Suprapubic skin (tissue), 4 donors: ENCODE data around the gene RAB11A. TPM values are rescaled to one million over a fixed set of nuclear protein-coding genes. Genes with fewer than 3 reads are reported as not detected.

Source experiments
- DNase-seq, 2 donors: peaks; one replicate each; pipeline ENCODE4 v3.0.0-alpha.2; 2019; ENCODE audit warnings: low spot score in 2 of 2
- H3K27ac ChIP-seq: fragments of 200-600 bp; sonication (generic); one replicate; pipeline ENCODE4 v1.5.1; 2019
- H3K27me3 ChIP-seq: fragments of 200-600 bp; sonication (generic); one replicate; pipeline ENCODE4 v1.5.1; 2019
- H3K36me3 ChIP-seq: fragments of 200-600 bp; sonication (generic); one replicate; pipeline ENCODE4 v1.5.1; 2019
- H3K4me1 ChIP-seq: fragments of 200-600 bp; sonication (generic); one replicate; pipeline ENCODE4 v1.5.1; 2019
- H3K4me3 ChIP-seq: fragments of 200-600 bp; sonication (generic); one replicate; pipeline ENCODE4 v1.5.1; 2019; ENCODE audit warnings: mild to moderate bottlenecking
- H3K9me3 ChIP-seq: fragments of 200-600 bp; sonication (generic); one replicate; pipeline ENCODE4 v1.5.1; 2019
- EP300 ChIP-seq: sonication (generic); formaldehyde crosslinking; IDR thresholded peaks from one replicate; pipeline ENCODE4 v1.6.1; 2017; ENCODE audit warnings: antibody characterized with exemption
- POLR2A ChIP-seq, 2 donors: fragments of 450-650 bp; IDR thresholded peaks; one replicate each; pipeline ENCODE4 v1.6.1; 2017; ENCODE audit warnings: antibody characterized with exemption in 2 of 2, mild to moderate bottlenecking in 2 of 2, moderate library complexity in 2 of 2
- POLR2AphosphoS5 ChIP-seq, 3 donors: sonication (generic); formaldehyde crosslinking; IDR thresholded peaks; one replicate each; pipeline ENCODE4 v1.6.1; 2017; ENCODE audit warnings: antibody characterized with exemption in 3 of 3
- WGBS: methylation state at CpG from one replicate; pipeline ENCODE4 v1.1.5; 2018; 5-methylcytosine and 5-hydroxymethylcytosine counted together
- total RNA-seq, 4 donors: library from RNA; depleted of rRNA; stranded (reverse); fragments of >200 nt; gene quantifications; one replicate each; pipeline ENCODE4 v1.1.0, GENCODE V29; 2016
- TF ChIP-seq, protein P1 (sequence below), 2 donors: fragments of 200-600 bp in 1 of 2; fragments of 450-650 bp in 1 of 2; sonication (generic) in 1 of 2; IDR thresholded peaks; one replicate each; pipeline ENCODE4 v1.5.1; 2016 to 2019; ENCODE audit warnings: antibody characterized with exemption in 2 of 2, mild to moderate bottlenecking in 1 of 2, moderate library complexity in 1 of 2

The RAB11A gene
- total RNA-seq = 100 to 1,000 TPM; 150 to 650 (median 425) TPM

DNA sequence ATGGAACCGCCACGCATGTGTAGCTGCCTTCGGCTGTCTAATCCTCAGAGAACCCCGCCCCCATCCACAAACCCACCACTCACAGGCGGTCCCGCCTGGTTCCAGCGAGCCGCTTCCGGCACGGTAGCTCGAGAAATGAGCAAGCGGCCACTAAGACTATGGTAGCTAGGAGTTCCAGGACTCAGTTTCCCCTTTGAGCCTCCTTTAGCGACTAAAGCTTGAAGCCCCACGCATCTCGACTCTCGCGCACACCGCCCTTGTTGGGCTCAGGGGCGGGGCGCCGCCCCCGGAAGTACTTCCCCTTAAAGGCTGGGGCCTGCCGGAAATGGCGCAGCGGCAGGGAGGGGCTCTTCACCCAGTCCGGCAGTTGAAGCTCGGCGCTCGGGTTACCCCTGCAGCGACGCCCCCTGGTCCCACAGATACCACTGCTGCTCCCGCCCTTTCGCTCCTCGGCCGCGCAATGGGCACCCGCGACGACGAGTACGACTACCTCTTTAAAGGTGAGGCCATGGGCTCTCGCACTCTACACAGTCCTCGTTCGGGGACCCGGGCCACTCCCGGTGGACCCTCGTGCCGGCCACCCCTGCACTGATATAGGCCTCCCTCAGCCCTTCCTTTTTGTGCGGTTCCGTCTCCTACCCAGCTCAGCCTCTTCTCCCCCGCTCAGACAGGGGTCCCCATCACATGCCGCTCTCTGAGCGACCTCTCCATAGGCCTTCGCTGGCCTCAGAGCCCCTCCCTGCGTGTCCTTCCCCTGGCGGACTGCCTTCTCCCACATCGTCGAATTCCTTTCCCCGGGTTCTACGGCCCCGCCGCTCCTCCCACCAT lies at the start of gene RAB11A:
Gene RAB11A, plus strand, starts transcription at position 366 of the 828 bp plus-strand sequence. Its CDS starts 95 bp downstream, at position 461.
- Histone ChIP-seq H3K36me3 (no peaks in the 10 kb centered on the region), H3K27me3 (no peaks in the 10 kb centered on the region), H3K4me3 (peak within 1 kb of the TSS; percentile 96), H3K9me3 (no peaks in the 10 kb centered on the region), H3K4me1 (peaks cover 33% of the 10 kb centered on the region), H3K27ac (peak within 1 kb of the TSS; percentile 99)
- peak; percentile 97 to 98 for DNase-seq
- WGBS = under 1% methylated on average over 60 of the region's 62 CpGs
- TF ChIP-seq, protein P1, sequence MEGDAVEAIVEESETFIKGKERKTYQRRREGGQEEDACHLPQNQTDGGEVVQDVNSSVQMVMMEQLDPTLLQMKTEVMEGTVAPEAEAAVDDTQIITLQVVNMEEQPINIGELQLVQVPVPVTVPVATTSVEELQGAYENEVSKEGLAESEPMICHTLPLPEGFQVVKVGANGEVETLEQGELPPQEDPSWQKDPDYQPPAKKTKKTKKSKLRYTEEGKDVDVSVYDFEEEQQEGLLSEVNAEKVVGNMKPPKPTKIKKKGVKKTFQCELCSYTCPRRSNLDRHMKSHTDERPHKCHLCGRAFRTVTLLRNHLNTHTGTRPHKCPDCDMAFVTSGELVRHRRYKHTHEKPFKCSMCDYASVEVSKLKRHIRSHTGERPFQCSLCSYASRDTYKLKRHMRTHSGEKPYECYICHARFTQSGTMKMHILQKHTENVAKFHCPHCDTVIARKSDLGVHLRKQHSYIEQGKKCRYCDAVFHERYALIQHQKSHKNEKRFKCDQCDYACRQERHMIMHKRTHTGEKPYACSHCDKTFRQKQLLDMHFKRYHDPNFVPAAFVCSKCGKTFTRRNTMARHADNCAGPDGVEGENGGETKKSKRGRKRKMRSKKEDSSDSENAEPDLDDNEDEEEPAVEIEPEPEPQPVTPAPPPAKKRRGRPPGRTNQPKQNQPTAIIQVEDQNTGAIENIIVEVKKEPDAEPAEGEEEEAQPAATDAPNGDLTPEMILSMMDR (IDR thresholded peaks at IDR 0.05) = peak in 1 of 2 donors; percentile 26
- TF ChIP-seq POLR2AphosphoS5 (IDR thresholded peaks at IDR 0.05) = peak in 2 of 3 donors; percentile 70 to 92
- no peak for TF ChIP-seq EP300
- TF ChIP-seq POLR2A (IDR thresholded peaks at IDR 0.05) = peak; percentile 77 to 90

DNA sequence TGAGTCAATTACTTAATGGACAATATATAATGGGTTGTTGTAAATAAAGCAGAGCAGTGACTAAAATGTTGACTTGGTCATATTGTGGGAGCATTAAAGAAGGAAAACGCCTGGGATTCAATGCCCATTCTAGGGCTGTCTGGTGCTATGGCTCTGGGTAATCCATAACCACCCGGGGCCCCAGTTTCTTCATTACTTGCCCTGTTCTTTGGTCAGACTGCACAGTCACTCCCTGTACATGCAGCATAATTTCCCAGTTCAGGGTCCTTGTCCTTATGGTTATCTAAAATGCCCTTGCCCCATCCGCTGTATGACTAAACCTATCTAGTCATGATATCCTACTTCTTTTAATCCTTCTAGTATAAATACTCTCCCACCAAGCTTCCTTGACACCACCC lies 49.7 kb upstream of the RAB11A start:
- Histone ChIP-seq H3K36me3 (no peaks in the 10 kb centered on the region), H3K9me3 (no peaks in the 10 kb centered on the region), H3K4me3 (no peak overlapping the region), H3K4me1 (no peaks in the 10 kb centered on the region), H3K27ac (no peak overlapping the region), H3K27me3 (no peaks in the 10 kb centered on the region)
- TF ChIP-seq, protein P1 (IDR thresholded peaks at IDR 0.05) = no peak
- TF ChIP-seq POLR2A (IDR thresholded peaks at IDR 0.05) = no peak
- 82% methylated on average over 3 of the region's 3 CpGs for WGBS
- DNase-seq = no peak

DNA sequence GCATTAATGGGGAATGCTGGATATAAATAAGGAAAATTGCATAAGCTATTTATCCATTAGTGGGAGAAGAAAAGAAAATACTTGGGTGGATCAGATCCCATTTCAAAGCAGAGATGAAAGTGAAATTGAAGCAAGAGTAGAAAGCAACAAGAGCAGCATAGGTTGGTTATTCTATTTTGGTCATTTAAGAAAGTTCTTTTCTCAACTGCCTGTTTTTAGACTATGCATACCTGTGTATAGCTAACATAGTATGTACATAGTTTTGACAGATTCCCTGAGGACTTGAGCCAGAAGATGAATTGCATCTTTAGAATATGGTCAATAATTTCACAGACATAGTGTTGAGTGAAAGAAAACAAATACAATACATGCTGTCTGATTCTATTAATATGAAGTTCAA lies 48.2 kb upstream of the RAB11A start:
- TF ChIP-seq EP300 (no peak), POLR2AphosphoS5 (IDR thresholded peaks at IDR 0.05) (no peak), POLR2A (IDR thresholded peaks at IDR 0.05) (no peak)
- TF ChIP-seq, protein P1 (IDR thresholded peaks at IDR 0.05) = no peak
- Histone ChIP-seq H3K9me3 (no peaks in the 10 kb centered on the region), H3K4me3 (no peak overlapping the region), H3K36me3 (no peaks in the 10 kb centered on the region), H3K27ac (no peak overlapping the region), H3K4me1 (peaks cover 8% of the 10 kb centered on the region), H3K27me3 (no peaks in the 10 kb centered on the region)
- DNase-seq = no peak

DNA sequence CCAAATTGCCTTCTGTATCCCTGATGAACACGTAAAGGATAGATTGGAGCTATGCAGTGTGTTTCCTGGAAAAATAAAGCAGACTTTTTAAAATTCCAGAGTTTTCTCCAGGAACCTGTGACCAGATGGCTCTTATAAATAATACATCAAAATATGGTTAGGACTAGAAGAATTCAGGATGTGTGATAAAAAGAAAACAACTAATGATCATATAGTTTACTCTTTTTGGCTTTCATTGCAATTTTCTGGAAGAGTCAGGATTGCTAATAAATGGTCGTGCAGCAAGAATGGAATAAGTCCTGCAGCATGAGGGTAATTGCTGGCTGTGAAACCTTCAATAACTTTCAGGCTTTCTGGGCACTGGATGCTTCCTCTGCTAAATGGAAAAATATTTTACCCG lies 47.0 kb upstream of the RAB11A start:
- H3K27ac ChIP-seq = no peak overlapping the region
- no peaks in the 10 kb centered on the region for H3K9me3 ChIP-seq
- peaks cover 11% of the 10 kb centered on the region for H3K4me1 ChIP-seq
- 73% methylated on average over 3 of the region's 3 CpGs for WGBS
- no peak overlapping the region for H3K4me3 ChIP-seq
- no peaks in the 10 kb centered on the region for H3K27me3 ChIP-seq
- H3K36me3 ChIP-seq = no peaks in the 10 kb centered on the region
- no peak for DNase-seq
- TF ChIP-seq POLR2AphosphoS5 (IDR thresholded peaks at IDR 0.05) = no peak

DNA sequence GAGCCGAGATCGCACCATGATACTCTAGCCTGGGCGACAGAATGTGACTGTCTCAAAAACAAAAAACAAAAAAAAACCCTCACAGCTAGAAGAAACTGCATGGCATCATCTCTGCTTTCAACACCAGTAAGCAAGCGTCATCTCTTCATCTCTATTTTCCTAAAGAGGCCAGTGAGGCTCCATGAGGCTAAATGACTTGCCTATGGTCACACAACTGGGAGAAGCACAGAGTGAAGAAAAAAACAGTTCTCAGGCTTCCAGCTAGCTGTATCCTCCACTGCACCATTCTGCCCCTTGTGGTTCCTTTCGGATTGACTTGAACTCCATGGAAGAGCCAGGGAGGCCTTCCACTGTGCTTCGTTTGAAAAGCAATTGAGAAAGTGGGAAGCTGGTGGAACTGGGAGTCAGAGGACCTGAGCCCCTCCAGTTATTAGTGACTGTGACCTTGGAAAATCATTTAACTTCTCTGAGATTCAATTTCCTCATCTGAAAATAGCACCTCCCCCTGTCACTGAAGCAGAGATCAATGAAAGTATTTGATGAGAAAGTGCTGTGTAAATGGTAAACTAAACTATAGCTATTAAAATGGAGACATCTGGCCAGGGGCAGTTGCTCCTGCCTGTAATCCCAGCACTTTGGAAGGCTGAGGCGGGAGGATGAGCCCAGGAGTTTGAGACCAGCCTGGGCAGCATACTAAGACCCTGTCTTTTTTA lies 45.1 kb upstream of the RAB11A start:
- DNase-seq = no peak
- WGBS = 60% methylated on average over 7 of the region's 7 CpGs
- no peak overlapping the region for H3K27ac ChIP-seq

More for the DNA sequence above, 45.1 kb upstream of the RAB11A start:
- H3K4me3 ChIP-seq = no peak overlapping the region
- H3K4me1 ChIP-seq = peaks cover 11% of the 10 kb centered on the region
- no peaks in the 10 kb centered on the region for H3K27me3 ChIP-seq
- TF ChIP-seq EP300 = no peak
- TF ChIP-seq, protein P1 (IDR thresholded peaks at IDR 0.05) = peak; percentile 11 to 57
- no peaks in the 10 kb centered on the region for H3K9me3 ChIP-seq
- no peaks in the 10 kb centered on the region for H3K36me3 ChIP-seq
